MM.1S (cell line): Measurements from ENCODE around the gene PRKD3.

Source experiments
- EZH2 ChIP-seq: fragments of 300-600 bp; sonication (generic); optimal IDR thresholded peaks from 2 replicates; pipeline ENCODE3; 2017; ENCODE audit warnings: low read depth, mild to moderate bottlenecking, antibody characterized with exemption, low read length, mixed read lengths
- EZH2phosphoT487 ChIP-seq: fragments of 300-600 bp; sonication (generic); IDR thresholded peaks from 2 replicates; pipeline ENCODE4 v1.6.1; 2018; ENCODE audit warnings: antibody characterized with exemption, low read length
- TF ChIP-seq, protein P1 (sequence below): fragments of 300-600 bp; sonication (generic); IDR thresholded peaks from 2 replicates; pipeline ENCODE4 v1.5.1; 2016; ENCODE audit warnings: antibody characterized with exemption, low read length, mixed read lengths

DNA sequence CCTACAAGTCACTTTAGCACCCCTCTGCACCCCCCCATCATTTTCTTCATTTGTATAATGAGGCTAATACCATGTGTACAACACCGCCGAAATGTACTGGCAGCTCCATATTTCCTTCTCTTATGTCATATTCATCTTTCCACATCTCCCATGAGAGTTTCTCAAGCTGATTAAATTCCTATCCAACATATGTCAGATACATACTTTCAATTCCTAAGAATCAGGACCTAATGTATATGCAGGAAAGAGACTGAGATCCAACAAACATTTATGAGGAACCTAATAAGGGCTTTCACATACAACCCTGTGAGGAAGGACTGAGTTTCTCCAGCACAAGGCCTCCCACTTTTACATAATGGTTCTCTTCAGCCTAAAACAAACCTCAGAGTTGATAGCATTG, 41.9 kb downstream of the PRKD3 start:
- TF ChIP-seq EZH2 (no peak), EZH2phosphoT487 (no peak)
- TF ChIP-seq, protein P1, sequence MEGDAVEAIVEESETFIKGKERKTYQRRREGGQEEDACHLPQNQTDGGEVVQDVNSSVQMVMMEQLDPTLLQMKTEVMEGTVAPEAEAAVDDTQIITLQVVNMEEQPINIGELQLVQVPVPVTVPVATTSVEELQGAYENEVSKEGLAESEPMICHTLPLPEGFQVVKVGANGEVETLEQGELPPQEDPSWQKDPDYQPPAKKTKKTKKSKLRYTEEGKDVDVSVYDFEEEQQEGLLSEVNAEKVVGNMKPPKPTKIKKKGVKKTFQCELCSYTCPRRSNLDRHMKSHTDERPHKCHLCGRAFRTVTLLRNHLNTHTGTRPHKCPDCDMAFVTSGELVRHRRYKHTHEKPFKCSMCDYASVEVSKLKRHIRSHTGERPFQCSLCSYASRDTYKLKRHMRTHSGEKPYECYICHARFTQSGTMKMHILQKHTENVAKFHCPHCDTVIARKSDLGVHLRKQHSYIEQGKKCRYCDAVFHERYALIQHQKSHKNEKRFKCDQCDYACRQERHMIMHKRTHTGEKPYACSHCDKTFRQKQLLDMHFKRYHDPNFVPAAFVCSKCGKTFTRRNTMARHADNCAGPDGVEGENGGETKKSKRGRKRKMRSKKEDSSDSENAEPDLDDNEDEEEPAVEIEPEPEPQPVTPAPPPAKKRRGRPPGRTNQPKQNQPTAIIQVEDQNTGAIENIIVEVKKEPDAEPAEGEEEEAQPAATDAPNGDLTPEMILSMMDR, result no peak
